ENCODE data around the gene FCMR.

GRCh38 chr1:206961668-206962067, 39.9 kb upstream of the FCMR start:
- TF ChIP-seq EZH2 (IDR thresholded peaks at IDR 0.05; ENCODE audit: insufficient read depth, poor library complexity, severe bottlenecking) (no peak), EZH2phosphoT487 (IDR thresholded peaks at IDR 0.05; ENCODE audit: insufficient read depth, low read depth) (no peak)
